Endothelial cell (in vitro differentiated cells): ENCODE data around the gene DNAJC4. TPM values are rescaled to one million over a fixed set of nuclear protein-coding genes. Genes with fewer than 3 reads are reported as not detected.

Experiments
- DNase-seq: peaks from one replicate; pipeline ENCODE4 v3.0.0; 2021; ENCODE audit warnings: low spot score
- H3K27ac Mint-ChIP-seq: one replicate; pipeline ENCODE4 v1.8.0; 2021; ENCODE audit warnings: mixed read lengths, inconsistent platforms; ENCODE audit not compliant: unreplicated experiment
- H3K27me3 Mint-ChIP-seq: one replicate; pipeline ENCODE4 v1.8.0; 2021; ENCODE audit warnings: mild to moderate bottlenecking, moderate library complexity, mixed read lengths, inconsistent platforms; ENCODE audit not compliant: unreplicated experiment
- H3K36me3 Mint-ChIP-seq: one replicate; pipeline ENCODE4 v1.8.0; 2021; ENCODE audit warnings: mild to moderate bottlenecking, low read depth, mixed read lengths, inconsistent platforms; ENCODE audit not compliant: unreplicated experiment
- H3K4me1 Mint-ChIP-seq: one replicate; pipeline ENCODE4 v1.8.0; 2021; ENCODE audit warnings: mild to moderate bottlenecking, mixed read lengths, inconsistent platforms; ENCODE audit not compliant: unreplicated experiment
- H3K4me3 Mint-ChIP-seq: one replicate; pipeline ENCODE4 v1.8.0; 2021; ENCODE audit warnings: mild to moderate bottlenecking, mixed read lengths, inconsistent platforms; ENCODE audit not compliant: unreplicated experiment
- H3K9me3 Mint-ChIP-seq: one replicate; pipeline ENCODE4 v1.8.0; 2021; ENCODE audit warnings: mixed read lengths, inconsistent platforms; ENCODE audit not compliant: unreplicated experiment
- CTCF ChIP-seq: fragments of 200-600 bp; sonication (generic); IDR thresholded peaks from one replicate; pipeline ENCODE4 v1.5.0; 2021; ENCODE audit warnings: antibody characterized with exemption; ENCODE audit not compliant: unreplicated experiment
- long read RNA-seq: library from polyadenylated mRNA; unstranded; transcript quantifications from one replicate; pipeline ENCODE4 v2.0.0, GENCODE V29; 2020; ENCODE audit not compliant: unreplicated experiment
- total RNA-seq: library from RNA; stranded (reverse); fragmentation: NEBNext Ultra II Directional; extraction: Animal tissue kit (Norgen Biotek cat#: 25700); gene quantifications from one replicate; pipeline ENCODE4 v1.2.1, GENCODE V29; 2021; ENCODE audit not compliant: unreplicated experiment

DNAJC4 gene
- 38.0 TPM for total RNA-seq
- long read RNA-seq, partial matches to known transcripts = 35 of 45 reads
- long read RNA-seq, other reads (novel, unspliced or antisense) = 10 of 45 reads

GRCh38 chr11:64230171-64230984, at the start of gene DNAJC4:
Gene DNAJC4, plus strand, starts transcription at chr11:64230548. Its CDS starts 307 bp downstream, at chr11:64230855.
- DNase-seq = peak; percentile 80
- H3K27me3 Mint-ChIP-seq = peaks cover 15% of the 10 kb centered on the region
- H3K36me3 Mint-ChIP-seq = peaks cover 2% of the 10 kb centered on the region
- peak within 1 kb of the TSS; percentile 91 for H3K4me3 Mint-ChIP-seq
- TF ChIP-seq CTCF = no peak
- H3K27ac Mint-ChIP-seq = peak within 1 kb of the TSS; percentile 64
- H3K9me3 Mint-ChIP-seq = no peaks in the 10 kb centered on the region
- H3K4me1 Mint-ChIP-seq = peaks cover 4% of the 10 kb centered on the region

- peaks cover 2% of the 10 kb centered on the region for H3K36me3 Mint-ChIP-seq
- no peak overlapping the region for H3K4me3 Mint-ChIP-seq
- no peaks in the 10 kb centered on the region for H3K9me3 Mint-ChIP-seq
- no peak for TF ChIP-seq CTCF
- DNase-seq = no peak
- peaks cover 8% of the 10 kb centered on the region for H3K4me1 Mint-ChIP-seq
- peaks cover 11% of the 10 kb centered on the region for H3K27me3 Mint-ChIP-seq
- H3K27ac Mint-ChIP-seq = no peak overlapping the region
Observed at GRCh38 chr11:64180891-64181290, 49.5 kb upstream of the DNAJC4 start.

- TF ChIP-seq CTCF = no peak
- Mint-ChIP-seq H3K36me3 (peaks cover 3% of the 10 kb centered on the region), H3K4me1 (peaks cover 8% of the 10 kb centered on the region), H3K27ac (peak overlapping the region; percentile 52), H3K4me3 (no peak overlapping the region), H3K27me3 (peaks cover 13% of the 10 kb centered on the region), H3K9me3 (no peaks in the 10 kb centered on the region)
- peak; percentile 55 for DNase-seq
Observed at GRCh38 chr11:64181506-64182411, 48.6 kb upstream of the DNAJC4 start.

GRCh38 chr11:64183890-64184289, 46.5 kb upstream of the DNAJC4 start:
- H3K27me3 Mint-ChIP-seq = peaks cover 13% of the 10 kb centered on the region
- peak overlapping the region; percentile 65 for H3K4me3 Mint-ChIP-seq
- H3K4me1 Mint-ChIP-seq = peaks cover 8% of the 10 kb centered on the region
- no peaks in the 10 kb centered on the region for H3K9me3 Mint-ChIP-seq
- no peak for DNase-seq
- H3K36me3 Mint-ChIP-seq = peaks cover 3% of the 10 kb centered on the region
- no peak for TF ChIP-seq CTCF
- no peak overlapping the region for H3K27ac Mint-ChIP-seq
